Activated T-cell treated with anti-CD3 and anti-CD28 coated beads, Interleukin-2, amount 50 U/mL, for 4 hours (primary cell): ENCODE data around the gene DEPDC4. TPM values are rescaled to one million over a fixed set of nuclear protein-coding genes. Genes with fewer than 3 reads are reported as not detected.

Experiments used
- total RNA-seq, 3 donors: library from RNA; stranded (reverse); gene quantifications; one replicate each; pipeline ENCODE4 v1.2.1, GENCODE V29; 2021

DEPDC4 gene
- total RNA-seq, 3 donors from 2014 or later = 0.51 to 1.2 (median 0.53) TPM

Other genes starting within 250 kb of the DEPDC4 start
- gene BLTP3B, start 124.2 kb downstream of the DEPDC4 start, total RNA-seq = 10 to 100 TPM; 52.2 to 56.3 (median 54.6) TPM
- 10 to 100 TPM; 23.2 to 26.3 (median 26.2) TPM for gene ACTR6, start 66.3 kb downstream of the DEPDC4 start, total RNA-seq
- 10 to 100 TPM; 32.2 to 37.5 (median 34.4) TPM for gene SCYL2, start 98 bp upstream of the DEPDC4 start, total RNA-seq
- gene SLC17A8, start 90.0 kb upstream of the DEPDC4 start, total RNA-seq = not detected
- gene NR1H4, start 206.8 kb upstream of the DEPDC4 start, total RNA-seq = under 1 TPM in 1 of 3 donors, not detected in 2; 0.38 TPM